GM06990 (cell line): Measurements from ENCODE around the gene NTSR1.

Source experiments
- DNase-seq: peaks from one replicate; pipeline ENCODE4 v3.0.0-alpha.2; 2011; ENCODE audit not compliant: insufficient read length; ENCODE audit errors: extremely low read depth
- H3K27me3 ChIP-seq: replicated peaks from 2 replicates; pipeline ENCODE4 v1.6.0; 2011; ENCODE audit warnings: low read length; ENCODE audit not compliant: control insufficient read depth, insufficient read depth
- H3K36me3 ChIP-seq: 2 replicates; pipeline ENCODE4 v1.5.1; 2011; ENCODE audit warnings: low read length; ENCODE audit not compliant: control insufficient read depth, insufficient read depth
- H3K4me3 ChIP-seq: replicated peaks from 2 replicates; pipeline ENCODE4 v1.5.1; 2011; ENCODE audit warnings: low read depth, mild to moderate bottlenecking, control low read depth, low read length
- TF ChIP-seq, protein P1 (sequence below): IDR thresholded peaks from 2 replicates; pipeline ENCODE4 v1.5.1; 2011; ENCODE audit warnings: low read length, control low read depth, mild to moderate bottlenecking, inconsistent platforms; ENCODE audit not compliant: insufficient read depth, poor library complexity, severe bottlenecking

Gene NTSR1

DNA sequence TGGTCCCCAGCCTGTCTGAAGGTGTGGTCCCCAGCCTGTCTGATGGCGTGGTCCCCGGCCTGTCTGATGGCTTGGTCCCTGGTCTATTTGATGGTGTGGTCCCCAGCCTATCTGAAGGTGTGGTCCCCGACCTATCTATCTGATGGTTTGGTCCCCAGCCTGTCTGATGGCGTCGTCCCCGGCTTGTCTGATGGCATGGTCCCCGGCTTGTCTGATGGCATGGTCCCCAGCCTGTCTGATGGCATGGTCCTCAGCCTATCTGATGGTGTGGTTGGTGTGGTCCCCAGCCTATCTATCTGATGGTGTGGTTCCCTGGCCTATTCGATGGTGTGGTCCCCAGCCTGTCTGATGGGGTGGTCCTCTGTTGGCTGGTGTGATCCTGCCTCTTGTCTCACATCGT, 69.4 kb downstream of the NTSR1 start:
- TF ChIP-seq, protein P1, sequence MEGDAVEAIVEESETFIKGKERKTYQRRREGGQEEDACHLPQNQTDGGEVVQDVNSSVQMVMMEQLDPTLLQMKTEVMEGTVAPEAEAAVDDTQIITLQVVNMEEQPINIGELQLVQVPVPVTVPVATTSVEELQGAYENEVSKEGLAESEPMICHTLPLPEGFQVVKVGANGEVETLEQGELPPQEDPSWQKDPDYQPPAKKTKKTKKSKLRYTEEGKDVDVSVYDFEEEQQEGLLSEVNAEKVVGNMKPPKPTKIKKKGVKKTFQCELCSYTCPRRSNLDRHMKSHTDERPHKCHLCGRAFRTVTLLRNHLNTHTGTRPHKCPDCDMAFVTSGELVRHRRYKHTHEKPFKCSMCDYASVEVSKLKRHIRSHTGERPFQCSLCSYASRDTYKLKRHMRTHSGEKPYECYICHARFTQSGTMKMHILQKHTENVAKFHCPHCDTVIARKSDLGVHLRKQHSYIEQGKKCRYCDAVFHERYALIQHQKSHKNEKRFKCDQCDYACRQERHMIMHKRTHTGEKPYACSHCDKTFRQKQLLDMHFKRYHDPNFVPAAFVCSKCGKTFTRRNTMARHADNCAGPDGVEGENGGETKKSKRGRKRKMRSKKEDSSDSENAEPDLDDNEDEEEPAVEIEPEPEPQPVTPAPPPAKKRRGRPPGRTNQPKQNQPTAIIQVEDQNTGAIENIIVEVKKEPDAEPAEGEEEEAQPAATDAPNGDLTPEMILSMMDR: no peak
- H3K4me3 ChIP-seq: no peak overlapping the region
- DNase-seq: no peak
- H3K36me3 ChIP-seq: no peaks in the 10 kb centered on the region
- no peaks in the 10 kb centered on the region; the same call in 1 of the 2 replicates for H3K27me3 ChIP-seq

DNA sequence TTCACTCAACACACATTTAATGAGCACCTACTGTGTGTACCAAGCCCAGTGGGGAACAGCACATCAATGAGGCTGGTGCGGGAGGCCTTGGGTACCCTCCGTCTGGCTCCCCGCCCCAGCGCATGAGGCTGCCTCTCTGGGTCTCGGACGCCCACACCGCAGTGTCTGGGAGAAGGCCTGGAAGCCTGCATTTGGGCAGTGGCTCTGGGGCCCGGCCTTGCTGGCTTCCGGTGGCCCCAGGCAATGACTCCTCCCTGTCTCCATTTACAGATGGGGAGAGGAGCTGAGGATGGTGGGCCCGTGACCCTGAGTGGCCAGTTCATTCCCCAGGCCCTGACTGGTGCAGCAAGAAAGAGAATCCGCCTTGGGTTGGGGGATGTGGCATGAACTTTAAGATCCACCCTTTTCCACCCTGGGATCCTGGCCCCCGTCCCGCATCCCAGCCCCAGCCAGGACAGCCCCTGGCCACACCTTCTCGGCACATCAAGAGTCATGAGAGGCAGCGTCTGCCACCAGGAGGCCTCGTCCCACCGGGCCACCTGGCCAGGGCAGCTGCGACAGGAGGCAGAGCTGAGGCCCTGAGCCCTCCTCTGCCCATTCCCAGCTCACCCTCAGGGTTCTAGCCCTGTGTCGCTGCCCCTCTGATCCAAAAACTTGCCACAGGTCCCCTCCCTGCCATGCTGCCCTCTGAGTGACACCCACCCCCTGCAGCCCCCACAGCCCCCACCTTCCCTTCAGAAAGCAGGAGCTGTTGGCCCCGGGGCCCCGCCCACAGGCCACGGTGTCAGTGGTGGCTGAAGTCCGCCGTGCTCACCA, 70.2 kb downstream of the NTSR1 start:
- no peaks in the 10 kb centered on the region for H3K27me3 ChIP-seq
- no peaks in the 10 kb centered on the region for H3K36me3 ChIP-seq
- H3K4me3 ChIP-seq: no peak overlapping the region
- no peak for DNase-seq
- TF ChIP-seq, protein P1: no peak

DNA sequence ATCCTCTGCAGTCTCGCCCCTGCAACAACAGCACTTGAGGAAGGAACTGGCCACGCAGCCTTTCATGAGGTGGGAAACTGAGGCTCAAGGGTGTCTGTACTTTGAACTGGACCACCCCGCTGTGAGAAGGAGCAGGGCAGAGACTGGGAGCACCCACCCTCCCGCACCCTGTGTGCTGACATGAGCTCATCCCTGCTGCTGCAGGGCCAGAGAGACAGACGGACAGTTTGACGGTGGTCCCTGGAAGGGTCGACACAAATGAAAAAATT, 70.7 kb downstream of the NTSR1 start:
- TF ChIP-seq, protein P1: no peak
- no peak for DNase-seq
- Histone ChIP-seq H3K4me3 (no peak overlapping the region), H3K27me3 (no peaks in the 10 kb centered on the region), H3K36me3 (no peaks in the 10 kb centered on the region)

DNA sequence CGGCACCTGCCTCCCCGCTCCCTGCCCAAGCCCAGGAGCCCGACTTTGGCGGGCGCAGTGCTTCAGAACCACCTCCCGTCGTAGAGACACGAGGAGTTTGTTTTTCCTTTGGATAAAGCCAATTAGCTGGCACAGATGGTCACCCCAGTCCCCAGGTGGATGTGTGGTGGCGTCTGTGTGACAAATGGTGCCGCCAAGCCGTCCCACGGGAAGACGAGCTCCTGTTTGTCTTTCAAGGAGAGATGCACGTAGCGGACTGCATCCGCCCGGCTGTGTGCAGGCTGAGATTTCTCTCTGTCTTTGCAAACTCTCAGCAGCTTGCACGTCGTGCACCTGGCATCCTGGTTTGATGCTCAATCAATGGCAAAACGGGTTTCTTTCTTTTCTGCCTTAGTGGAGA, 71.6 kb downstream of the NTSR1 start:
- H3K36me3 ChIP-seq: no peaks in the 10 kb centered on the region
- no peak for DNase-seq
- no peaks in the 10 kb centered on the region for H3K27me3 ChIP-seq
- TF ChIP-seq, protein P1: no peak
- H3K4me3 ChIP-seq: no peak overlapping the region

DNA sequence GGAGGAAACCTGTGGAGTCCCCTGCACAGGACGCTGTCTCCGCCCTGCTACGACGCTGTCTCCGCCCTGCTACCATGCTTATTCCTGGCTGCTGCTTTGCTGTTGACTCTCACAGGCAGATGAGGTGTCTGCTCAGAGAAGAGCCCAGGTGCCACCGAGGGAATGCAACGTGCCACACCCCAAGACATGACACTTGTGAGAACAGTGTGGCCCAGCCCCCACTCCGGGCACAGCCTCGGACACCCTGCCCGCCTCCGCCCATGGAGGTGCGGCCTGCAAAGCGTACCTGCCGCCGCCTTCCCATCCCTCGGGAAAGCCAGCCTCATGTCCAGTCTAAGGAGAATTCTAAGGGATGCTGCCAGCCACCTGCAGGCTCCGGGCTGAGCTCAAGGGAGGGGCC, 72.1 kb downstream of the NTSR1 start:
- no peak for DNase-seq
- no peak overlapping the region for H3K4me3 ChIP-seq
- no peaks in the 10 kb centered on the region for H3K36me3 ChIP-seq
- TF ChIP-seq, protein P1: no peak
- no peaks in the 10 kb centered on the region for H3K27me3 ChIP-seq
